GM12878 (cell line): ENCODE data around the gene DTX4.

Source experiments
- FOXM1 ChIP-seq: IDR thresholded peaks from 2 replicates; pipeline ENCODE4 v1.6.1; 2012; ENCODE audit warnings: low read depth, mild to moderate bottlenecking, inconsistent platforms, low read length, moderate library complexity
- NR2C2 ChIP-seq: IDR thresholded peaks from 2 replicates; pipeline ENCODE4 v1.6.1; 2011; ENCODE audit warnings: borderline replicate concordance, low read depth; ENCODE audit not compliant: control insufficient read depth, insufficient read length
- POLR2A ChIP-seq: IDR thresholded peaks from 2 replicates; pipeline ENCODE4 v1.6.1; 2011; ENCODE audit warnings: low read depth, mild to moderate bottlenecking, low read length
- RFX5 ChIP-seq: IDR thresholded peaks from 2 replicates; pipeline ENCODE4 v1.6.1; 2011; ENCODE audit warnings: low read depth, low read length, improper control_type of control experiment
- TF ChIP-seq, protein P1 (sequence below): IDR thresholded peaks from 2 replicates; pipeline ENCODE4 v1.6.1; 2012; ENCODE audit warnings: mild to moderate bottlenecking, low read depth, low read length

DNA sequence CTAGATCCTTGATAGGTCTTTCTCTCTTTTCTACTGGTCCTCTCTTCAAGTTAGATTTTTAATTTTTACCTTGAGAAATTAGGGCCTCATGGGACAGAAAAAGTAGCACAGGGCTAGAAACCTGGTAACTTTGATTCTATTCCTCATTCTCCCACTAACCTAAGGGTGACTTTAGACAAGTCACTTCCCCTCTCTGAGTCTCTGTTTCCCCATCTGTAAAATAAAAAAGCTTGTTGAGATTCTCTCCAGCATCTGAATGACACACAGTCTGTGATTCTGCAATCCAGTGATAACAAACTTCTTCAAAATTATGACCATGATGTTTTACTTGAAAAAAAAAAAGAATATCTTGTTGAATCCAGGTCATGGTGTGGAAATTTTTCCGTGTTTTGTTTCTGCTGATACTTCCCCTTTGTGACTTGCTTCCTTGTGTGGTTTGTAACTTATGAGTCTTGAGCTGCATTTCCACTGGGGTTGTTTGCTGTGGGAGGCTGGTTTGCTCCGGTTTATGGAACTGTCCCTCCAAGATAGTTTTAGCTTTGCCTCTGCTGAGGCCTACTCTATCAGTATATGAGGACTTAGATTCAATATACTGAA is 50.6 kb downstream of the DTX4 start:
- TF ChIP-seq POLR2A, result no peak
- no peak for TF ChIP-seq RFX5
- TF ChIP-seq, protein P1, sequence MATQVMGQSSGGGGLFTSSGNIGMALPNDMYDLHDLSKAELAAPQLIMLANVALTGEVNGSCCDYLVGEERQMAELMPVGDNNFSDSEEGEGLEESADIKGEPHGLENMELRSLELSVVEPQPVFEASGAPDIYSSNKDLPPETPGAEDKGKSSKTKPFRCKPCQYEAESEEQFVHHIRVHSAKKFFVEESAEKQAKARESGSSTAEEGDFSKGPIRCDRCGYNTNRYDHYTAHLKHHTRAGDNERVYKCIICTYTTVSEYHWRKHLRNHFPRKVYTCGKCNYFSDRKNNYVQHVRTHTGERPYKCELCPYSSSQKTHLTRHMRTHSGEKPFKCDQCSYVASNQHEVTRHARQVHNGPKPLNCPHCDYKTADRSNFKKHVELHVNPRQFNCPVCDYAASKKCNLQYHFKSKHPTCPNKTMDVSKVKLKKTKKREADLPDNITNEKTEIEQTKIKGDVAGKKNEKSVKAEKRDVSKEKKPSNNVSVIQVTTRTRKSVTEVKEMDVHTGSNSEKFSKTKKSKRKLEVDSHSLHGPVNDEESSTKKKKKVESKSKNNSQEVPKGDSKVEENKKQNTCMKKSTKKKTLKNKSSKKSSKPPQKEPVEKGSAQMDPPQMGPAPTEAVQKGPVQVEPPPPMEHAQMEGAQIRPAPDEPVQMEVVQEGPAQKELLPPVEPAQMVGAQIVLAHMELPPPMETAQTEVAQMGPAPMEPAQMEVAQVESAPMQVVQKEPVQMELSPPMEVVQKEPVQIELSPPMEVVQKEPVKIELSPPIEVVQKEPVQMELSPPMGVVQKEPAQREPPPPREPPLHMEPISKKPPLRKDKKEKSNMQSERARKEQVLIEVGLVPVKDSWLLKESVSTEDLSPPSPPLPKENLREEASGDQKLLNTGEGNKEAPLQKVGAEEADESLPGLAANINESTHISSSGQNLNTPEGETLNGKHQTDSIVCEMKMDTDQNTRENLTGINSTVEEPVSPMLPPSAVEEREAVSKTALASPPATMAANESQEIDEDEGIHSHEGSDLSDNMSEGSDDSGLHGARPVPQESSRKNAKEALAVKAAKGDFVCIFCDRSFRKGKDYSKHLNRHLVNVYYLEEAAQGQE, result no peak
- no peak for TF ChIP-seq FOXM1
- TF ChIP-seq NR2C2, result no peak
